K562 (cell line): ENCODE results near the gene PGP. TPM values are rescaled to one million over a fixed set of nuclear protein-coding genes. Genes with fewer than 3 reads are reported as not detected.

Source experiments
- ARID2 ChIP-seq: fragments of 450-650 bp; IDR thresholded peaks from 2 replicates; pipeline ENCODE4 v1.6.1; 2017; ENCODE audit warnings: antibody characterized with exemption, mild to moderate bottlenecking
- BCOR ChIP-seq: fragments of 450-650 bp; IDR thresholded peaks from 2 replicates; pipeline ENCODE4 v1.6.1; 2016
- CREBBP ChIP-seq: IDR thresholded peaks from one replicate; pipeline ENCODE4 v1.6.1; 2012; ENCODE audit warnings: low read depth, mild to moderate bottlenecking, control low read depth, inconsistent platforms, low read length
- GABPA ChIP-seq: fragments of 200-800 bp; sonication (Bioruptor generic); conservative IDR thresholded peaks from 2 replicates; pipeline ENCODE4 v1.6.1; 2016; ENCODE audit warnings: low read depth, missing genetic modification characterization, missing compliant biosample characterization
- JUN ChIP-seq, 2 experiments: sonication (generic) in 1 of 2; formaldehyde crosslinking in 1 of 2; IDR thresholded peaks; 2 replicates each; pipeline versions ENCODE4 v1.6.1 to v1.8.0; 2012 to 2022; ENCODE audit warnings: borderline replicate concordance in 2 of 2, mild to moderate bottlenecking in 2 of 2, improper control_type of control experiment in 1 of 2, low read depth in 1 of 2, low read length in 1 of 2, missing genetic modification reagents in 1 of 2
- MTA1 ChIP-seq: fragments of 450-650 bp; IDR thresholded peaks from 2 replicates; pipeline ENCODE4 v1.6.1; 2017; ENCODE audit warnings: borderline replicate concordance
- NFIX ChIP-seq: fragments of 250-450 bp; sonication (Bioruptor Pico); IDR thresholded peaks from 2 replicates; pipeline ENCODE4 v1.4.0; 2020; ENCODE audit warnings: low read depth, mild to moderate bottlenecking, moderate library complexity
- PRPF4 ChIP-seq: fragments of 200-400 bp; formaldehyde crosslinking; IDR thresholded peaks from one replicate; pipeline ENCODE4 v1.6.1; 2017; ENCODE audit warnings: low read length, low read depth, mild to moderate bottlenecking; ENCODE audit not compliant: insufficient read depth, poor library complexity, severe bottlenecking
- RAD21 ChIP-seq, 2 experiments: fragments of 250-450 bp in 1 of 2; fragments of 450-650 bp in 1 of 2; sonication (Bioruptor Pico) in 1 of 2; formaldehyde crosslinking in 1 of 2; IDR thresholded peaks in 1 of 2; conservative IDR thresholded peaks in 1 of 2; 2 replicates each; pipeline versions ENCODE4 v1.4.0 to v1.8.0; 2020 to 2022; ENCODE audit warnings: mild to moderate bottlenecking in 2 of 2, moderate library complexity in 1 of 2
- RCOR1 ChIP-seq, 2 experiments: IDR thresholded peaks; 2 replicates each; pipeline ENCODE4 v1.6.1; 2012; ENCODE audit warnings: low read depth in 2 of 2, low read length in 2 of 2, borderline replicate concordance in 1 of 2, improper control_type of control experiment in 1 of 2
- SMARCC2 ChIP-seq: fragments of 450-650 bp; IDR thresholded peaks from 2 replicates; pipeline ENCODE4 v1.6.1; 2017; ENCODE audit warnings: antibody characterized with exemption, moderate library complexity, mild to moderate bottlenecking, low read depth
- STAT6 ChIP-seq: sonication (generic); formaldehyde crosslinking; IDR thresholded peaks from 2 replicates; pipeline ENCODE4 v1.8.1; 2023; ENCODE audit warnings: mild to moderate bottlenecking, missing genetic modification reagents
- TRIM24 ChIP-seq, 2 experiments: fragments of 450-650 bp; IDR thresholded peaks; 2 replicates each; pipeline ENCODE4 v1.6.1; 2016
- USF2 ChIP-seq: sonication (generic); formaldehyde crosslinking; IDR thresholded peaks from 2 replicates; pipeline ENCODE4 v1.5.0; 2020; ENCODE audit warnings: missing genetic modification reagents
- ZBTB1 ChIP-seq: sonication (generic); formaldehyde crosslinking; IDR thresholded peaks from 2 replicates; pipeline ENCODE4 v1.8.1; 2023; ENCODE audit warnings: missing genetic modification reagents, low read depth, mild to moderate bottlenecking, borderline replicate concordance
- ZKSCAN3 ChIP-seq: fragments of 250-450 bp; sonication (Bioruptor Pico); IDR thresholded peaks from 2 replicates; pipeline ENCODE4 v1.4.0; 2020
- ZNF12 ChIP-seq: sonication (generic); formaldehyde crosslinking; IDR thresholded peaks from 2 replicates; pipeline ENCODE4 v1.4.0; 2020; ENCODE audit warnings: mild to moderate bottlenecking, missing genetic modification reagents
- ZNF274 ChIP-seq: IDR thresholded peaks from 2 replicates; pipeline ENCODE4 v1.6.1; 2011; ENCODE audit warnings: low read depth, mild to moderate bottlenecking, low read length, moderate library complexity, borderline replicate concordance
- ZNF408 ChIP-seq: fragments of 250-450 bp; sonication (Bioruptor Pico); IDR thresholded peaks from 2 replicates; pipeline ENCODE4 v1.4.0; 2020; ENCODE audit warnings: low read depth, mild to moderate bottlenecking, moderate library complexity
- ZNF79 ChIP-seq: fragments of 250-450 bp; sonication (Bioruptor Pico); IDR thresholded peaks from 2 replicates; pipeline ENCODE4 v1.4.0; 2020; ENCODE audit warnings: low read depth, mild to moderate bottlenecking, moderate library complexity
- polyA plus RNA-seq, 8 experiments: library from polyadenylated mRNA; depleted of rRNA in 4 of 8; stranded (reverse) in 5 of 8; unstranded in 3 of 8; fragments of >200 nt; fragmentation: Nextera tagmentation in 2 of 8; fragmentation: Illumina TruSeq in 1 of 8; extraction: Ambion mirVana in 2 of 8; extraction: Trizol in 1 of 8; gene quantifications; 2 replicates each; pipeline versions ENCODE4 v1.2.1 to v1.2.3, GENCODE V29; 2011 to 2014; ENCODE audit warnings: inconsistent platforms in 1 of 8, missing spikeins in 1 of 8
- total RNA-seq, 7 experiments: library from RNA; depleted of rRNA in 6 of 7; stranded (reverse); fragments of >200 nt in 6 of 7; fragmentation: Illumina TruSeq in 2 of 7; extraction: Trizol in 2 of 7; gene quantifications; 2 replicates each; pipeline versions ENCODE4 v1.2.1 to v1.2.3, GENCODE V29; 2011 to 2021; ENCODE audit warnings: low replicate concordance in 1 of 7
- TF ChIP-seq, protein P1 (sequence below): fragments of 450-650 bp; IDR thresholded peaks from 2 replicates; pipeline ENCODE4 v1.6.1; 2018; ENCODE audit not compliant: partially characterized antibody

The PGP gene
- total and polyA plus RNA-seq, 9 of the 15 experiments (the other 6 are each of a cell fraction or from before 2014, with no cell fraction given), result 1.1 to 57.6 (median 19.6) TPM

DNA sequence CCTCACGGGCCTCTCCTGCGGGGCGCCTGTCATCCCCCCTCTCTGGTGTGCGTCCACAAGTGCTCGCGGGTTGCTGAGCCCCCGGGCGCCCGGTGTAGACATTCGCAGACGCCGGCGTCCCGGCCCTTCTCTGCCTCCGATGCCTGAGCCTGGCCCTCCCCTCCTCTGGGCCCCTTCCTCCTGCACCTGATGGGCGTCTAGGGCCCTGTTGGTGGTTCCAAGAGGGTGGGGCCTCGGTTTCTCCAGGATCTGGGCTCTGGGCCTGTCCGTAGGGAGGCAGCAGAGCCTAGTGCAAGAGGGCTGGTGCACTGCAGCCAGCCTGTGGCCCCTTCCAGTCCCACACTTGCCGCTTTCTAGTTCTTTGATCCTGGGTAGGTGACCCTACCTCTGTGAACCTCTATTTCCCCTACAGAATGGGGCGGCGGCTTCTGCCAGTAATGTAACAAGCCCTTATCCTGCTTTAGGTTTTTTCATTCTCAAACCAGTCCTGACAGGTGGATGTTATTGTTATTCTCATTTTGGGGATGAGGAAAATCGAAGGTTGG lies 9.4 kb upstream of the PGP start (continued):
- TF ChIP-seq ZBTB1 (CRISPR knock-in tag) (peak; percentile 27; the same call in 1 of the 2 replicates), USF2 (CRISPR knock-in tag) (no peak), NFIX (CRISPR knock-in tag) (no peak), MTA1 (no peak), SMARCC2 (no peak), ZNF12 (CRISPR knock-in tag) (no peak), GABPA (tag) (no peak), ZKSCAN3 (CRISPR knock-in tag) (no peak), PRPF4 (no peak), RCOR1 (IDR thresholded peaks at IDR 0.05; ENCODE audit: borderline replicate concordance in 1 of 2, low read depth in 2 of 2, low read length in 2 of 2) (peak in 1 of 2 experiments; percentile 26; a peak in 1 of 4 replicates), CREBBP (no peak), ZNF79 (CRISPR knock-in tag) (no peak), BCOR (peak; percentile 6; the same call in 1 of the 2 replicates), ZNF408 (CRISPR knock-in tag) (no peak), ZNF274 (0 out of 2 replicates have a peak, but pooled peaks have one; percentile 20), RAD21 (CRISPR knock-in tag; conservative IDR thresholded peaks at IDR 0.05 in 1 of 2, IDR thresholded peaks at IDR 0.05 in 1 of 2) (peak; percentile 25 to 46; a peak in 2 of 4 replicates), TRIM24 (IDR thresholded peaks at IDR 0.05) (no peak), STAT6 (CRISPR knock-in tag) (no peak), ARID2 (no peak), JUN (IDR thresholded peaks at IDR 0.05; ENCODE audit: borderline replicate concordance, low read depth, low read length) (no peak), JUN (CRISPR knock-in tag; IDR thresholded peaks at IDR 0.05; ENCODE audit: borderline replicate concordance) (no peak)
- TF ChIP-seq, protein P1, sequence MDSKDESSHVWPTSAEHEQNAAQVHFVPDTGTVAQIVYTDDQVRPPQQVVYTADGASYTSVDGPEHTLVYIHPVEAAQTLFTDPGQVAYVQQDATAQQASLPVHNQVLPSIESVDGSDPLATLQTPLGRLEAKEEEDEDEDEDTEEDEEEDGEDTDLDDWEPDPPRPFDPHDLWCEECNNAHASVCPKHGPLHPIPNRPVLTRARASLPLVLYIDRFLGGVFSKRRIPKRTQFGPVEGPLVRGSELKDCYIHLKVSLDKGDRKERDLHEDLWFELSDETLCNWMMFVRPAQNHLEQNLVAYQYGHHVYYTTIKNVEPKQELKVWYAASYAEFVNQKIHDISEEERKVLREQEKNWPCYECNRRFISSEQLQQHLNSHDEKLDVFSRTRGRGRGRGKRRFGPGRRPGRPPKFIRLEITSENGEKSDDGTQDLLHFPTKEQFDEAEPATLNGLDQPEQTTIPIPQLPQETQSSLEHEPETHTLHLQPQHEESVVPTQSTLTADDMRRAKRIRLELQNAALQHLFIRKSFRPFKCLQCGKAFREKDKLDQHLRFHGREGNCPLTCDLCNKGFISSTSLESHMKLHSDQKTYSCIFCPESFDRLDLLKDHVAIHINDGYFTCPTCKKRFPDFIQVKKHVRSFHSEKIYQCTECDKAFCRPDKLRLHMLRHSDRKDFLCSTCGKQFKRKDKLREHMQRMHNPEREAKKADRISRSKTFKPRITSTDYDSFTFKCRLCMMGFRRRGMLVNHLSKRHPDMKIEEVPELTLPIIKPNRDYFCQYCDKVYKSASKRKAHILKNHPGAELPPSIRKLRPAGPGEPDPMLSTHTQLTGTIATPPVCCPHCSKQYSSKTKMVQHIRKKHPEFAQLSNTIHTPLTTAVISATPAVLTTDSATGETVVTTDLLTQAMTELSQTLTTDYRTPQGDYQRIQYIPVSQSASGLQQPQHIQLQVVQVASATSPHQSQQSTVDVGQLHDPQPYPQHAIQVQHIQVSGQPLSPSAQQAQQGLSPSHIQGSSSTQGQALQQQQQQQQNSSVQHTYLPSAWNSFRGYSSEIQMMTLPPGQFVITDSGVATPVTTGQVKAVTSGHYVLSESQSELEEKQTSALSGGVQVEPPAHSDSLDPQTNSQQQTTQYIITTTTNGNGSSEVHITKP, result no peak
